Omental fat pad (tissue), 4 donors: Measurements from ENCODE around the gene PLA2G2D. TPM values are rescaled to one million over a fixed set of nuclear protein-coding genes. Genes with fewer than 3 reads are reported as not detected.

Experiments
- ATAC-seq: fragments of 150-250 bp; one replicate; pipeline ENCODE4 v1.9.1; 2016; ENCODE audit warnings: mild to moderate bottlenecking, moderate library complexity; ENCODE audit not compliant: low FRiP score
- DNase-seq: peaks from one replicate; pipeline ENCODE4 v3.0.0-alpha.2; 2019; ENCODE audit warnings: low spot score
- total RNA-seq, 4 donors: library from RNA; depleted of rRNA; stranded (reverse); fragments of >200 nt; gene quantifications; one replicate each; pipeline ENCODE4 v1.1.0, GENCODE V29; 2016
- TF ChIP-seq, protein P1 (sequence below), 3 donors: fragments of 450-650 bp; IDR thresholded peaks; one replicate each; pipeline ENCODE4 v1.5.1; 2016 to 2017; ENCODE audit warnings: antibody characterized with exemption in 3 of 3, mild to moderate bottlenecking in 3 of 3, moderate library complexity in 2 of 3

PLA2G2D gene, protein sequence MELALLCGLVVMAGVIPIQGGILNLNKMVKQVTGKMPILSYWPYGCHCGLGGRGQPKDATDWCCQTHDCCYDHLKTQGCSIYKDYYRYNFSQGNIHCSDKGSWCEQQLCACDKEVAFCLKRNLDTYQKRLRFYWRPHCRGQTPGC
- total RNA-seq = not detected

DNA sequence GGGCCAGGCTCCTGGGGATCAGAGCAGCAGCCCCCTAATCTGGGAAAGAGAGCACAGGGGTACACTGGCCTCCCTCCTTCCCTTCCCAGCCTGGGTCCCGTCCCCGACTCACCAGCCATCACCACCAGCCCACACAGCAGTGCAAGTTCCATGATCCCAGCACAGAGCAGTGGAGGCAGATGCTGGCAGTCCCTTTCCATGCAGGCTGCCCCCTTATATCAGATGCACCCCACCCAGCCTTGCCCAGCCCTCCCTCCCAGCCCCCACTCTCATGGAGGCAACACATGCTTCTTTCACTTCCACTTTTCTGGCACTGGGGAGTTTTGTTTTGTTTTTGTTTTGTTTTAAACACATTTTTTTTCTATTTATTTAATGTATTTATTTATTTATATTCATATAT lies at the start of gene PLA2G2D:
Gene PLA2G2D, minus strand, starts transcription at position 190 of the 400 bp plus-strand sequence. Its CDS starts 38 bp downstream, at position 152.
- TF ChIP-seq, protein P1, sequence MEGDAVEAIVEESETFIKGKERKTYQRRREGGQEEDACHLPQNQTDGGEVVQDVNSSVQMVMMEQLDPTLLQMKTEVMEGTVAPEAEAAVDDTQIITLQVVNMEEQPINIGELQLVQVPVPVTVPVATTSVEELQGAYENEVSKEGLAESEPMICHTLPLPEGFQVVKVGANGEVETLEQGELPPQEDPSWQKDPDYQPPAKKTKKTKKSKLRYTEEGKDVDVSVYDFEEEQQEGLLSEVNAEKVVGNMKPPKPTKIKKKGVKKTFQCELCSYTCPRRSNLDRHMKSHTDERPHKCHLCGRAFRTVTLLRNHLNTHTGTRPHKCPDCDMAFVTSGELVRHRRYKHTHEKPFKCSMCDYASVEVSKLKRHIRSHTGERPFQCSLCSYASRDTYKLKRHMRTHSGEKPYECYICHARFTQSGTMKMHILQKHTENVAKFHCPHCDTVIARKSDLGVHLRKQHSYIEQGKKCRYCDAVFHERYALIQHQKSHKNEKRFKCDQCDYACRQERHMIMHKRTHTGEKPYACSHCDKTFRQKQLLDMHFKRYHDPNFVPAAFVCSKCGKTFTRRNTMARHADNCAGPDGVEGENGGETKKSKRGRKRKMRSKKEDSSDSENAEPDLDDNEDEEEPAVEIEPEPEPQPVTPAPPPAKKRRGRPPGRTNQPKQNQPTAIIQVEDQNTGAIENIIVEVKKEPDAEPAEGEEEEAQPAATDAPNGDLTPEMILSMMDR (IDR thresholded peaks at IDR 0.05) = no peak
- ATAC-seq (no peak), DNase-seq (no peak)

DNA sequence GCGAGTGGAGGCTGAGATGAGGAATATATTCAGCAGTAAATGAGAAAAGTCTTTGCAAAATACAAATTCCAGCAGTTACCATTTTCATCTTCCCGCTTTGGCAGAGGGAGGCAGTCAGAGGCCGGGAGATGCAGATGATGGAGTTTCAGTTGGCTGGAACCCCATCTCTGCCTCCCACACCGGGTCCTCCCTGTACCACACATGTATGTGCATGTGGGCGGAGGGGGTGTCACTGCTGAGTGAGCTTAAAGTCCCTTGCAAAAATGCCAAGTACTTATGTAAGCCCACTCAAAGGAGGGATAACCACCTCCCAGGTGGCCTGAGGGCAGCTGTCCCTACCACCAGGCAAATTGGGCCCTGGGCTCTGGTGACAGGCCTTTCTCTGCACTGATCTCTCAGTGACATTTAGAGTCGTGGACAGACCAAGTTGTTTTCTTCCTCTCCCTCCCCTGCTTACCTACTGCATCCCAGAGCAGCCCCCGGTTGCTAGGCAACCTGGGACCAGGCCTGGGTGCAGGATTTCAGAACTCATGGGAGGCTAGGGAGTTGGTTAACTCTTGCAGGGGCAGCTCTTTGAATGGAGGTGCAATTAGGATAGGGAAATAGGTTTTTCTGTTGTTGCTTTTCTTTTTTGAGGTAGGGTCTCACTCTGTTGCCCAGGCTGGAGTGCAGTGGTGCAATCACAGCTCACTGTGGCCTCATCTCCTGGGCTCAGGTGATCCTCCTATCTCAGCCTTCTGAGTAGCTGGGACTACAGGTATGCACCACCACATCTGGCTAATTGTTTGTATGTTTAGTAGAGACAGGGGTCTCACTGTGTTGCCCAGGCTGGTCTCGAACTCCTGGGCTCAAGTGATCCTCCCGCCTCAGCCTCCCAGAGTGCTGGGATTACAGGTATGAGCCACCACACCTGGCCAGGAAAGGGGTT lies 49.5 kb upstream of the PLA2G2D start:
- no peak for DNase-seq
- TF ChIP-seq, protein P1 (IDR thresholded peaks at IDR 0.05) = no peak
- ATAC-seq = no peak

DNA sequence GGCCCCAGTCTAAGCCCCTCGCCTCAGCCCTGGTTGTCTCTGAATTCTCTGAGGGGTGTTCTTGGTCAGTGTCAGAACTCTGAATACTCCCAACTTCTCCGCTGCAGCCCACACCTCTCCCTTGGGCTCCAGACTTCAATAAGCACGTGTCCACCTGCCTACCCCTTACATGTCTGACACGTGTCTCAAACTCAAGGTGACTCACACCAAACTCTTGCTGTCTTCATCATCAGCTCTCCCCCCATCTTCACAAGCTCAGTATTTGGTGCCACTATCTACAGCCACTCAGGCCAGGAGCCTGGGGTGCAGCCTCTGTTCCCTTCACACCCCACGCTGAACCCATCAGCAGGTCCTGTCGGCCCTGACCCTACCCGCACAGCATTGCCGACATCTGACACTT lies 47.8 kb upstream of the PLA2G2D start:
- TF ChIP-seq, protein P1 (IDR thresholded peaks at IDR 0.05) = no peak
- ATAC-seq (no peak), DNase-seq (no peak)

DNA sequence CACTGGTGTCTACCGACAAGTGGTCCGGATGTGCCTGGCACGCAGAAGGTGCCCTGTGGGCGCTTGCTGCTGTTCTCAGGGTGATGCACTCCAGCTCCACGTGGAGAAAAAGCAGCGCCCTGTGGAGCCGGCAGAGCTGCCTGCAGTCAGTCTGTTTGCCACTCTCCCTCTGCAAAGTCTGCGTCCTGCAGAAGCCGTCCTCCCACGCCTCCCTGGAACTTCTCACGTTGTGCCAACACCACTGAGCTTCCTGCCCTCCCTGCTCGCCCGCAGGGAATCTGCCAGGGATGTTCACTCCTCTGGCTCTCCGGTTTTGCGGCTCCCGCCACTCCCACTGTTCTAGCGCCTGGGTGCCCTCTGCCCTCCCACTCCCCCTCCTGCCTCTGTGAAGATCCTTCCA lies 46.7 kb upstream of the PLA2G2D start:
- no peak for ATAC-seq

DNA sequence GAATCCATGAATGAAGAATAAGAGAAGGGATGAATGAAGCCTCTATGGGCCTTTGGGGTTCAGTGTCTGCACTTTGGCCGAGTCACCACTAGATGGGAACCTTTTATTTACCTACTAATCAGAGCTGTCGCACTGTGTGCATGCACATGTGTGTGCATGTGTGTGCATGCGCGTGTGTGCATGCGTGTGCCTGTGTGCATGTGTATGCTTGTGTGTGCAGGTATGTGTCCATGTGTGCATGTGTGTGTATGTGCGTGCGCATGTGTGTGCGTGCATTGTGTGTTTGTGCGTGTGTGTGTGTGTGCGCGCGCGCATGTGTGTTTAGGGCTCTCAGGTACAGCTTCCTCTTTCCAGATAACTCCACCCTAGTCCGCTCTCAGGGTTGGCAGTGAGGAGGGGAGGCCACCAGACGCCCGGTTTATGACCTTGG lies 46.2 kb upstream of the PLA2G2D start:
- DNase-seq (no peak), ATAC-seq (no peak)

More for the DNA sequence above, 46.7 kb upstream of the PLA2G2D start:
- DNase-seq = no peak
- TF ChIP-seq, protein P1 (IDR thresholded peaks at IDR 0.05) = no peak

DNA sequence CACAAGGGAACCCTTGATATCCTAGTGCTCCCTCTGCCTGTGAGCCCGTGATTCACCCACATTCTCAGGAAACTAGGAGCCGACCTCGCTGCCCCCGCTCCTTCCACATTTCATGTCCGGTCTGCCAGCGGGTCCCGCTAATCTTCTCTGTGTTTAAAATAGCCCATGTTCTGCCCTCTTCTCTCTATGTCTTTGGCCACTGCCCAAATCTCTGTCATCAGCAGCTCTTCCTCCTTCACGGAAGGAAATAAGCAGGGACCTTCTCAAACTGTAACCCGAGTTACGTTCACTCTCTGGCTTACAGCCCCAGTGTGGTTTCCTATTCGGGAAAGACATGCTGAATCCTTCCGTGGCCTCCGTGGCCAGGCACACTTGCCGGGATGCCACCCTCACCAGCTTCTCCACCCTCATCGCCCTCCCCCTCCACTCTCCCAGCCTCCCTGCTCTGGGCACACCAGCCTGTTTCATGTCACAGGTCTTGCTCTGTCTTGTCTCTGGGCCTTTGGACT lies 45.4 kb upstream of the PLA2G2D start:
- DNase-seq = no peak

More for the DNA sequence above, 46.2 kb upstream of the PLA2G2D start:
- TF ChIP-seq, protein P1 (IDR thresholded peaks at IDR 0.05) = no peak

More for the DNA sequence above, 45.4 kb upstream of the PLA2G2D start:
- TF ChIP-seq, protein P1 (IDR thresholded peaks at IDR 0.05) = no peak
- ATAC-seq = no peak
